HG03135 (cell line): ENCODE data around the gene EPHA6.
"Not testable (repeated sequence)": the region's sequence is repeated elsewhere in the genome, so short reads cannot be mapped to it uniquely, and the experiment has no call there.

ENCODE experiments used
- ATAC-seq: cut with Tn5 transposase; IDR thresholded peaks from one replicate; pipeline ENCODE4 v1.9.1; 2021; ENCODE audit warnings: mild to moderate bottlenecking, moderate library complexity; ENCODE audit not compliant: unreplicated experiment

The EPHA6 gene

DNA sequence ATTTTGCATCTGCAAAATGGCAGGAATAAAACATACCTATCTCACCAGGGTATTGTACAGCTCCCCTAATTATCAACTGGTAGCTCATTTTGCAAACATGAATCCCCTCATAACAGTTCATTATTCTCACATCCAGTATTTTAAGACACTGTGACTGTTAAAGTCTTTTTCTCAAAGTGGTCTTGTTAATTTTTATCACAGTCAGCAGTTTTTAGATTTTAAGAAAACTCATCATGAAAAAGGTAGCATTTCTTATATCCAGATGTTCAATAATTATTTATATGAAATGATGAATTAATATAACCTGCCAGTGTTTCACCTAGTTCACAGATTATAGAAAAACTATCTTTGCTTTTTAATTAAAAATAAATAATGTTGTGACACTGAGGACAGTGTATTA lies 595.2 kb downstream of the EPHA6 start:
- no peak for ATAC-seq

DNA sequence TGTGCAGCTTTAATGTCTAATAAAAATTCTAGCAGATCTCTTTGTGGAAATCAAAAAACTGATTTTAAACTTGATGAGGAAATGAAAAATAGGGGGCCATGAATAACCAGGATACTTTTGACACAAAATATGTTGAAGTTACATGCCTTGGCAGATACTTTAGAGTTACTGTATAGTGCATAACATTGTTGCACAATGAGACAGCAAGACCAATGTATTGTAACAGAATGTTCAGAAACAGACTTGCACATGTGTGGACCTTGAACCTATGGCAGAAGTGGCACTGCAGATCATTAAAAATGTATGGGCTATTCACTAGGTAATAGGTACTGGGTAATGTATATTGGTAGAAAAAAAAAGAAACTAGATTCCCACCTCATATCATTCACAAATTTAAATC lies 607.2 kb downstream of the EPHA6 start:
- ATAC-seq, result no peak

DNA sequence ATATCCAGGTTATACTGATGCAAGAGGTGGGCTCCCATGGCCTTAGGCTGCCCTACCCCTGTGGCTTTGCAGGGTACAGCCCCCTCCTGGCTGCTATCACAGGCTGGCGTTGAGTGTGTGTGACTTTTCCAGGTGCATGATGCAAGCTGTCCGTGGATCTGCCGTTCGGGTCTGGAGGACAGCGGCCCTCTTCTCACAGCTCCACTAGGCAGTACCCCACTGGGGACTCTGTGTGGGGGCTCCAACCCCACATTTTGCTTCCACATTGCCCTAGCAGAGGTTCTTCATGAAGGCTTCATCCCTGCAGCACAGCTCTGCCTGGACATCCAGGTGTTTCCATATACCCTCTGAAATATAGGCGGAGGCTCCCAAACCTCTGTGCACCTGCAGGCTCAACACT lies 610.6 kb downstream of the EPHA6 start:
- no peak for ATAC-seq

DNA sequence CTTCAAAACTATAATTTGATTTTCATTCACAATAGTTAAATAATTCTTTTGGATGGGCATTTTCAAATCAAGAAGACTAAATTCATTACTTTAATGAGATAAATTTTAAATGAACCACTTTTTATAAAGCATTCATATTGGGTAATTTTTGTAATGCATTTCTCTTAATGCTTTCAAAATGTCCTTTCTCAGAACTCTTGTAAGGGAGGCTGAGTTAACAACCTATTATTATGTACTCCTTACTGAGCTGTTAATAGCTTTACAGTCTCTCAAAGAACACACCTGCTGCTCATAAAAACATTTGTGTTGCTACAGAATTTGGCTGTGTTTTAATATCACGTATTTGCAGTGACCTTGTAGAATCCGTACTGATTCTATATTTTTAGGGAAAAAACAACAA lies 616.2 kb downstream of the EPHA6 start:
- no peak for ATAC-seq

GRCh38 chr3:97432914-97433313 lies 618.5 kb downstream of the EPHA6 start:
- ATAC-seq, result no peak

- ATAC-seq, result no peak
These were observed 623.7 kb downstream of the EPHA6 start for GRCh38 chr3:97438131-97438530.

- no peak for ATAC-seq
These were observed 625.0 kb downstream of the EPHA6 start for GRCh38 chr3:97439373-97439772.

DNA sequence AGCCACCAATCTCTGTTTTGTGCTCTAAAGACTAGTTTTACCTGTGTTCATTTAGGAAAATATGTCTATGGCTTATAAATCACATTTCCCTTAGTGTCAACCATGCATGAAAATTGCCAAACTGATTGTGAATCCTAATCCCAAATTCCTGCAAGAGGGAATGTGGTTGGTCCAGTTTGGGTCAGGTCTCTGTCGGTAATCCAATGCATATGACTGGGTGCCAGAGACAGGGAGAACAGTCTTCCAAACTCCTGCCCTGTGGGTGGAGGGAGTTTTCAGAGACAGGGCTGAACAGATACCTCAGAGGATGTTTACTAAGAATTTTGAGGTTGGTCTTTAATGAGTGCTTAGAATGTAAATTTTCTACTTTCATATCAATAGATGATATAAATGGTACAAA lies 649.6 kb downstream of the EPHA6 start:
- no peak for ATAC-seq

- no peak for ATAC-seq
These were observed 656.1 kb downstream of the EPHA6 start for GRCh38 chr3:97470481-97470880.

GRCh38 chr3:97479740-97480139 lies 665.3 kb downstream of the EPHA6 start:
- no peak for ATAC-seq

DNA sequence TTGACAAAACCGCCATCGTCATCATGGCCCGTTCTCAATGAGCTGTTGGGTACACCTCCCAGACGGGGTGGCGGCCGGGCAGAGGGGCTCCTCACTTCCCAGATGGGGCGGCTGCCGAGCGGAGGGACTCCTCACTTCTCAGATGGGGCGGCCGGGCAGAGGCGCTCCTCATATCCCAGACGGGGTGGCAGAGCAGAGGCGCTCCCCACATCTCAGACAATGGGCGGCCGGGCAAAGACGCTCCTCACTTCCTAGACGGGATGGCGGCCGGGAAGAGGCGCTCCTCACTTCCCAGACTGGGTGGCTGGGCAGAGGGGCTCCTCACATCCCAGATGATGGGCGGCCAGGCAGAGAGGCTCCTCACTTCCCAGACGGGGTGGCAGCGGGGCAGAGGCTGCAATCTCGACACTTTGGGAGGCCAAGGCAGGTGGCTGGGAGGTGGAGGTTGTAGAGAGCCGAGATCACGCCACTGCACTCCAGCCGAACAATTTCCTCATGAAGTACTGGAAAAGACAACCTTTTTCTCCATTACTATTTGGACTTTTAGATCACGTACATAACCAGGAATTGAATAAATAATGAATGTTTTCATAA lies 666.4 kb downstream of the EPHA6 start:
- not testable (repeated sequence) for ATAC-seq

GRCh38 chr3:97481416-97481815 lies 667.0 kb downstream of the EPHA6 start:
- ATAC-seq, result no peak

DNA sequence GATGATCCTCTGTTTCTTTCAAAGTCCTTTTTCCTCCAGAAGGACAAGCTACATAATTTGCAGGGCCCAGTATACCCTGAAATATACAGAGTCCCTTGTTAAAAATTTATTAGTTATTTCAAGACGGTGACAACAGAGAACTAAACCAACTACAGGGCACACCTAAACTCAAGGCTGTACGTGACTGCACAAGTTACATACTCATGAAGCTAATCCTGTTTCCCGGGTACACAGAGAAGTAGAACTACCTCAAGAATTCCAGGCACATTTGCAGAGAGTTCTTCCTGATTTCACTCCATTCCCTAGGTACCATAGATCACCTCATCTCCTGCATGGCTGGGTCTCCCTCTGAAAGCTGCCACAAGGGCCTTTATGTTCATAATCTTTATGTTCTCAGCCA lies 670.8 kb downstream of the EPHA6 start:
- no peak for ATAC-seq

DNA sequence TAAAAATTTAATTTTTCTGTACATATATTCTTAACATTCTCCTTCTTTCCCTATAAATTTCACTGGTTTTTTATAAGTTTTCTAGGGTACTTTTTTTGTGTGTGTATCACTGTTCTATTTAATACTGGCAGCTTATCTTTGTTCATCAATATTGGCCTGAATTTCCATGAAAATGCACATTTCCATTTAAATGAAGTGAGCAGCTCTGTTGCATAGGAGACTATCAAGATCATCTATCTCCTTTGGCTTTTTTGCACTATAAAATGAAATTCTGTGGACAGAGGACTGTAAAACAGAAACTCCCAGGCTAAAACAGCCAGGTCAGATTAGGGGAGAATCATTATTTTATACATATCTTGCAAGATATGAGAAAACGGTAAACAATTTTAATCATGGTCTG lies 673.2 kb downstream of the EPHA6 start:
- ATAC-seq, result no peak

DNA sequence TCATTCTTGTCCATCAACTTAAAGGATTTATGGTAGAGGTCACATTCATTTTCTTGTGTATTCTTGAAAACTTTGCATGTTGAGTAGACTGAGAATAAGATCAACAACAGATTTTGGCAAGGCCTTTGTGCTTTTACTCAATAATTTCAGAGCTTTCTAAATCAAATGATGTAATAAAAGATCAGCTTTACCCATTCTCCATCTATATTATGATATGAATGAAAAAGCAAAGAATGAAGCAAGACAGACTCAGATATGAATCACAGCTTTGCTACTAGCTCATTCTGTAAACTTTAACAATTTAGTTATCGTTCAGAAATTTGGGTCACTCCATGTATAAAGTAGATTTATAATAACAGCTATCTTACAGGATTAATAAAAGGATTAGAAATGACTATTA lies 674.3 kb downstream of the EPHA6 start:
- ATAC-seq, result no peak

GRCh38 chr3:97495896-97496295 lies 681.5 kb downstream of the EPHA6 start:
- no peak for ATAC-seq

DNA sequence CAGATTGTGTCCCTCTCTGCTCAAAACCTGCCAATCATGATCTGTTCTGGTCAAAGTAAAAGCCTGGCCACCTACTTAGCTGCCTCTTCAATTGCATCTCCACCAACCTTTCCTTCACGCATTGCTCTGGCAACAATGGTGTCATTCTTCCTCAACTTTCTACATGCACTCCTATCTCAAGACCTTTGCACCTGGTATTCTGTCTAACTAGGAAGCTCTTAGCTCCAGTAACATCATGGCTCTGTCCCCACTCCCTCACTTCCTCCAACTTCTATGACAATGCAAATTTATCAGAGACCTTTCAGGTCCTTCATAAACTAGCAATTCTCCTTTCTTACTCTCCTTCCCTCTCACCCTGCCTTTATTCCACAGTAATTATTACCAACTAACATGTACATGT lies 682.7 kb downstream of the EPHA6 start:
- no peak for ATAC-seq

DNA sequence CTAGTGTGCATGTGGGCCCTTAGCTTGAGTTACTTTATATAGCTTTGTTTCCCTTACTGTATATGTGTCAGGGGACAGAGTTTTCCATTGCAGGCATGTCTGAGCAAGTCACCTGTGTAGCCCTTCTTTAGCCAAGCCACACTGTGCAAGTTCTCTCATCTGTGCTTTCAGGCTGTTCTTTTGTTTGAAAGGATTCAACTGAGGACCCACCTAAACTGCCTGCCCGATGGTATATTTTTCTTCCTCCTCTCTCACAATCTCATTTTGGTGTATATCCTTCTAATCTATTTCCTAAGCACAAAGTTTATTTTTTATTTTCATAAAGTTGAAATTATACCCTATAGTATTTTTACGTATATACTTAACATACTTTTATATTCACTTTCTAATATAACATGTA lies 690.1 kb downstream of the EPHA6 start:
- ATAC-seq, result no peak

- ATAC-seq, result no peak
These were observed 696.4 kb downstream of the EPHA6 start for GRCh38 chr3:97510795-97511194.

- no peak for ATAC-seq
These were observed 700.7 kb downstream of the EPHA6 start for GRCh38 chr3:97515076-97515475.

DNA sequence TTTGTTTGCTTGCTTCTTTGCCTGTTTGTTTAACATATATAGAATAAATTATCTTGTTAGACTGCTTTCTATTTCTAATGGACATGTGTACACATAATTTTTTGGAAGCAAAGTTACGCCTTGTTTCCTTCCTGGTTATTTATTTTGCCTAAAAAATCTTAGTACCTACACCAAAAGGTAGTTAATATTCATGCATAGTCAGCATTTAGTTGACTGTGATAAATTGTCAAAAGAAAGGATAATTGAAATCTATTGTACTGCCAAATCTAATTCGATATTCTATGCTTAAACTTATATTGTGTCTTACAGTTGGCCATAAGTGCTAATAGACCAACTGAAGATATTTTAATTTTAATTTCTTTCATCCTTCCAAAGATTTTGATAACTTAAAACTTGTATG lies 716.3 kb downstream of the EPHA6 start:
- no peak for ATAC-seq

- not testable (repeated sequence) for ATAC-seq
These were observed 733.2 kb downstream of the EPHA6 start for GRCh38 chr3:97547573-97547972.

GRCh38 chr3:97550408-97550807 lies 736.0 kb downstream of the EPHA6 start:
- no peak for ATAC-seq

- ATAC-seq, result no peak
These were observed 737.8 kb downstream of the EPHA6 start for GRCh38 chr3:97552186-97552585.
